Activated CD8-positive, alpha-beta T cell treated with anti-CD3 and anti-CD28 coated beads, Interleukin-2, amount 10 ng/mL, durations not matched to agents 7 days and 5 days (primary cell): ENCODE measurements around the gene FARP1. TPM values are rescaled to one million over a fixed set of nuclear protein-coding genes. Genes with fewer than 3 reads are reported as not detected.

Experiments used
- ATAC-seq: fragments of 150-1000 bp; cut with Tn5 transposase; one replicate; pipeline ENCODE4 v1.10.0; 2021; ENCODE audit warnings: moderate library complexity
- CTCF ChIA-PET: fragments of 350-600 bp; sonication (Branson Sonifier 250); formaldehyde crosslinking; loops from one replicate; lab custom pipeline; 2021; ENCODE audit warnings: antibody characterized with exemption; lab: Charles Lee
- POLR2A ChIA-PET: fragments of 350-600 bp; sonication (Branson Sonifier 250); formaldehyde crosslinking; loops from one replicate; lab custom pipeline; 2021; ENCODE audit warnings: antibody characterized with exemption; lab: Charles Lee
- DNase-seq: peaks from one replicate; pipeline ENCODE4 v3.0.0-alpha.2; 2020
- H3K27ac Mint-ChIP-seq: one replicate; pipeline ENCODE4 v1.8.0; 2021; ENCODE audit warnings: mild to moderate bottlenecking, mixed read lengths
- H3K27me3 Mint-ChIP-seq: one replicate; pipeline ENCODE4 v1.8.0; 2021; ENCODE audit warnings: low read depth, mixed read lengths
- H3K36me3 Mint-ChIP-seq: one replicate; pipeline ENCODE4 v1.8.0; 2021; ENCODE audit warnings: low read depth, mixed read lengths
- H3K4me1 Mint-ChIP-seq: one replicate; pipeline ENCODE4 v1.8.0; 2021; ENCODE audit warnings: low read depth, mixed read lengths
- H3K4me3 Mint-ChIP-seq: one replicate; pipeline ENCODE4 v1.8.0; 2021; ENCODE audit warnings: mild to moderate bottlenecking, mixed read lengths
- H3K9me3 Mint-ChIP-seq: one replicate; pipeline ENCODE4 v1.8.0; 2022; ENCODE audit warnings: mixed read lengths; ENCODE audit not compliant: insufficient read depth
- total RNA-seq, 2 experiments: library from RNA; stranded (reverse); gene quantifications; one replicate each; pipeline ENCODE4 v1.2.3, GENCODE V29; 2021

FARP1 gene
- total RNA-seq, 2 experiments from 2014 or later = 1.1 to 1.2 TPM

GRCh38 chr13:98169331-98169730 lies 26.4 kb downstream of the FARP1 start:
- Mint-ChIP-seq H3K4me3 (no peak overlapping the region), H3K27me3 (no peaks in the 10 kb centered on the region), H3K36me3 (no peaks in the 10 kb centered on the region), H3K27ac (no peak overlapping the region), H3K4me1 (no peaks in the 10 kb centered on the region), H3K9me3 (no peaks in the 10 kb centered on the region)
- POLR2A ChIA-PET = no interaction called here
- CTCF ChIA-PET = interaction anchor here (0.5 kb wide), 1 partner anchor 30 kb away, joined by 3 read pairs; no protein-coding TSS in a partner anchor
- ATAC-seq (no peak), DNase-seq (no peak)

- Mint-ChIP-seq H3K36me3 (no peaks in the 10 kb centered on the region), H3K27ac (no peak overlapping the region), H3K9me3 (no peaks in the 10 kb centered on the region), H3K27me3 (no peaks in the 10 kb centered on the region), H3K4me3 (no peak overlapping the region), H3K4me1 (no peaks in the 10 kb centered on the region)
- DNase-seq (no peak), ATAC-seq (no peak)
- ChIA-PET POLR2A (no interaction called here), CTCF (no interaction called here)
Observed at GRCh38 chr13:98171900-98172589, 29.2 kb downstream of the FARP1 start.

DNA sequence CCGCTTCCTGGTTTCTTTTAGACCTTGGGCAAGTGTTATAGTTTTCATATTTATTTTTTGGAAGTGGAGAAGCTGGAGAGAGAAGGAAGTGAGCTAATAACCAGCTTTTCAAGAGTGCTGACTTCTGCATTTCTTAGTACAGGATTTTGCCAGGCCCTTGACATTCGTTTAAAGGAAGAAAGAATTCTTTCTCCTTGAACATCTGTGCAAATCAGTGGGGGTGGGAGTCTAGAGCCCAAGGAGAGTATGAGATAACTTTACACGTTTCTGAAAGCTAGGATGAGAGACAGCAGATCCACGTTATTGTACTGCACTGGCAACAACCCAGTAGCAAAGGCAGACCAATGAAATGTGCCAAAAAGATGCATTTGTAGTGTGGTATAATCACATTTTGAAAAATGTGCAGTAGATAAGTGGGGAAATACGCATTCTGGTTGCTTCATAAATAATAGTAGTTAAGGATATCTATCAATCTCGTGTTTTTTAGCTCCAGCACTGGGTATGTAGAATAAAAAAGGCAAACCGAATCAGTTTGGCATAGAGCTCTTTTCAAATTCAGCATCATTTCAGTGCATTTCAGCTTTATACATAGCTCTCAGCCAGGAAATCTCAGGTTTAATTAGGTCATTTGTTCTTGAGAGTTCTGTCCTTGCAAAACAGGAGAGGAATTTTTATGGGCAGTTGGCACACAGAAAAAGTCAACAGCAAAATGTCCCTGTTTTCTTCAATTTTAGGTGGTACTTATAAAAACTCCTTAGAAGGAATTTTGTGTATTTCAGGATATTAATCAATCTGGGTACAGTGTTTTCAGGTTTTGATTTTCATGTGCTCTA lies 29.9 kb downstream of the FARP1 start:
- Mint-ChIP-seq H3K9me3 (no peaks in the 10 kb centered on the region), H3K4me3 (no peak overlapping the region), H3K4me1 (no peaks in the 10 kb centered on the region), H3K27me3 (no peaks in the 10 kb centered on the region), H3K27ac (no peak overlapping the region), H3K36me3 (no peaks in the 10 kb centered on the region)
- POLR2A ChIA-PET = no interaction called here
- ATAC-seq (no peak), DNase-seq (no peak)
- CTCF ChIA-PET = no interaction called here

DNA sequence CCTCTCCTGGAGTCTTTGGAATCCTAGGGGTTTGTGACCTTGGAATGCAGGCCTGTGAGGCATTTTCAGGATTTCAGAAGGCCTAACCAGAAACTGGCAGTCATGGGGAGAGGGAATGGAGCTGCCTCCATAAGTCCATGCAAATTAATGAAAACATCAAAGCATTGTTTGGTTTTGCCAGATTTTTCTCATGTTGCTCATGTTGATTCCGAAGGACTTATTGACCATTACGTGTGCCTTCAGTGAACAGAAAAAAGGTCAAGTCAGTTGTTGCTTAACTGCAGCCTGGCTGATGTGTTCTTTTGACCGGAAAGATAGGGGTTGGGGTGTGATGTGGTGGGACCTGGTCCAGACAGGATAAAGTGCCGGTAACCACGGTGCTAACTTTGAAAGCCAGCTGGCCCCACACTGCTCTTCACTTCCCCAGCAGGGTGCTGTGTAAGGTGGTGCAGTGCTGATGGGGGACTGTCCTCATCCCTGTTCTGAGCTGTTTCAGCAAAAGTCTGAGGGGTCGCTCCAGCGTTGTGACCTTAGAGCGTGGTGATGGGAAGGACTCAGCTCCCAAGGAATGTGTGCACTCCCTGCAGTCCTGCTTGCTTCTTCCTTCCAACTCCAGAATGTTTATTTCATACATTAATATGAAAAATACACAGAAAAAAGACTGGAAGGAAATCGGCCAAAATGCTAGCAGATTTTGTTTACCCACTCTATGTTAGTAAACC lies 30.7 kb downstream of the FARP1 start:
- H3K4me3 Mint-ChIP-seq = no peak overlapping the region
- CTCF ChIA-PET = no interaction called here

GRCh38 chr13:98174307-98174706 lies 31.4 kb downstream of the FARP1 start:
- no peak for DNase-seq
- Mint-ChIP-seq H3K27me3 (no peaks in the 10 kb centered on the region), H3K4me3 (no peak overlapping the region), H3K36me3 (no peaks in the 10 kb centered on the region), H3K9me3 (no peaks in the 10 kb centered on the region), H3K27ac (no peak overlapping the region), H3K4me1 (no peaks in the 10 kb centered on the region)
- no peak for ATAC-seq
- ChIA-PET POLR2A (no interaction called here), CTCF (no interaction called here)

More for the DNA sequence above, 30.7 kb downstream of the FARP1 start:
- H3K36me3 Mint-ChIP-seq = no peaks in the 10 kb centered on the region
- POLR2A ChIA-PET = no interaction called here
- no peaks in the 10 kb centered on the region for H3K9me3 Mint-ChIP-seq
- ATAC-seq (no peak), DNase-seq (no peak)
- no peaks in the 10 kb centered on the region for H3K27me3 Mint-ChIP-seq
- no peak overlapping the region for H3K27ac Mint-ChIP-seq
- no peaks in the 10 kb centered on the region for H3K4me1 Mint-ChIP-seq

GRCh38 chr13:98175043-98175442 lies 32.1 kb downstream of the FARP1 start:
- no peak for ATAC-seq
- POLR2A ChIA-PET = no interaction called here
- Mint-ChIP-seq H3K4me1 (no peaks in the 10 kb centered on the region), H3K36me3 (no peaks in the 10 kb centered on the region), H3K4me3 (no peak overlapping the region), H3K27ac (no peak overlapping the region), H3K9me3 (no peaks in the 10 kb centered on the region), H3K27me3 (no peaks in the 10 kb centered on the region)
- no peak for DNase-seq
- CTCF ChIA-PET = no interaction called here

DNA sequence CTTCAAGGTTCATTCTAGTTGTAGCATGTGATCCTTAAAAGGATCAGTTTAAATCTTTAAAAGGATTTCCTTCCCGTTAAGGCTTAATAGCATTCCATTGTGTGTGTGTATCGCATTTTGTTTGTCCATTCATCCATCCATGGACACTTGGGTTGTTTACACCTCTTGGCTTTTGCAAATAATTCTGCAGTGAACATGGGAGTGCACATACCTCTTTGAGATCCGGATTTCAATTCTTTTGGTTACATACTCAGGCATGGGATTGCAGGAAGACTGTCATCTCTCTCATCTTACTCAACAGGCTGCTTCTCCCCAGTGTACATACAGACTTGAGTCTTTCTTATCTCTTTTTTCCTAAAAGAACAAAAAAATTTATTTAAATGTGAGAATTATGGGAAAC lies 32.9 kb downstream of the FARP1 start:
- CTCF ChIA-PET = no interaction called here
- POLR2A ChIA-PET = no interaction called here
- H3K27me3 Mint-ChIP-seq = no peaks in the 10 kb centered on the region

GRCh38 chr13:98176777-98177608 lies 34.1 kb downstream of the FARP1 start, which contains the start of gene RNF113B:
Gene RNF113B, minus strand, starts transcription at chr13:98177269. Its CDS starts 33 bp downstream, at chr13:98177236.
- ChIA-PET CTCF (no interaction called here), POLR2A (no interaction called here)
- Mint-ChIP-seq H3K27ac (no peak within 1 kb of the TSS), H3K27me3 (no peaks in the 10 kb centered on the region), H3K4me3 (no peak within 1 kb of the TSS), H3K9me3 (no peaks in the 10 kb centered on the region), H3K36me3 (no peaks in the 10 kb centered on the region), H3K4me1 (no peaks in the 10 kb centered on the region)
- DNase-seq (no peak), ATAC-seq (no peak)

More for the DNA sequence above, 32.9 kb downstream of the FARP1 start:
- no peak overlapping the region for H3K27ac Mint-ChIP-seq
- no peaks in the 10 kb centered on the region for H3K9me3 Mint-ChIP-seq
- ATAC-seq (no peak), DNase-seq (no peak)
- H3K4me1 Mint-ChIP-seq = no peaks in the 10 kb centered on the region
- H3K4me3 Mint-ChIP-seq = no peak overlapping the region
- no peaks in the 10 kb centered on the region for H3K36me3 Mint-ChIP-seq

DNA sequence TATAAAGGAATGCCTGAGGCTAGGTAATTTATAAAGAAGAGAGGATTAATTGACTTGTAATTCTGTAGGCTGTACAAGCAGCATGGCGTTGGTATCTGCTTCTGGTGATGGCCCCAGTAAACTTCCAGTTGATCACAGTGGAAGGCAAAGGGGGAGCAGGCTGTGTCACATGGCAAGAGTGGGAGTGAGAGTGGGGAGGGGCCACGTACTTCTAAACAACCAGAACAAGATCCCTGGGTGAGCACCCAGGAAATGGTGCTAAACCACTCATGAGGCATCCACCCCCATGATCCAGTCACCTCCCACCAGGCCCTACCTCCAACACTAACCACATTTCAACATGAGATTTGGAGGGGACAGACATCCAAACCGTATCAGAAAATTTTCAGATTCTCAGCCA lies 37.2 kb downstream of the FARP1 start:
- no peak overlapping the region for H3K27ac Mint-ChIP-seq
- H3K4me3 Mint-ChIP-seq = no peak overlapping the region

GRCh38 chr13:98181111-98181815 lies 38.4 kb downstream of the FARP1 start:
- no peaks in the 10 kb centered on the region for H3K4me1 Mint-ChIP-seq
- ChIA-PET POLR2A (no interaction called here), CTCF (no interaction called here)
- H3K27ac Mint-ChIP-seq = no peak overlapping the region
- no peaks in the 10 kb centered on the region for H3K36me3 Mint-ChIP-seq
- ATAC-seq = no peak
- no peaks in the 10 kb centered on the region for H3K9me3 Mint-ChIP-seq
- DNase-seq = no peak
- no peaks in the 10 kb centered on the region for H3K27me3 Mint-ChIP-seq
- H3K4me3 Mint-ChIP-seq = no peak overlapping the region

More for the DNA sequence above, 37.2 kb downstream of the FARP1 start:
- no peaks in the 10 kb centered on the region for H3K36me3 Mint-ChIP-seq
- ATAC-seq (no peak), DNase-seq (no peak)
- H3K4me1 Mint-ChIP-seq = no peaks in the 10 kb centered on the region
- no peaks in the 10 kb centered on the region for H3K9me3 Mint-ChIP-seq
- ChIA-PET CTCF (no interaction called here), POLR2A (no interaction called here)
- no peaks in the 10 kb centered on the region for H3K27me3 Mint-ChIP-seq

DNA sequence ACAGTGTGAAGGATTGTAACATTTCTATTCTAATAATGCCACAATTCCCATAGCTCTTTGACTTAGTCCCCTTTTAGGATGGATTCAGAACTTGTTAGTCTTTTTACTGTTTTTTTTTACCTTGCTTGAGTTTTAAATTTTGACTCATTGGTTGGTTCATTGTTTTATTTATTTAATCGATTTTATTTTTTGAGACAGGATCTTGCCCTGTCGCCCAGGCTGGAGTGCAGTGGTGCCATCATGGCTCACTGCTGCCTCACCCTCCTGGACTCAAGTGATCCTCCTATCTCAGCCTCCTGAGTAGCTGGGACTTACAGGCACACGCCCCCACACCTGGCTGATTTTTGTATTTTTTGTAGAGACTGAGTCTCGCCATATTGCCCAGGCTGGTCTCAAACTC lies 39.3 kb downstream of the FARP1 start:
- ChIA-PET CTCF (no interaction called here), POLR2A (no interaction called here)
- no peaks in the 10 kb centered on the region for H3K9me3 Mint-ChIP-seq
- DNase-seq (no peak), ATAC-seq (no peak)
- no peak overlapping the region for H3K27ac Mint-ChIP-seq
- H3K36me3 Mint-ChIP-seq = no peaks in the 10 kb centered on the region
- no peaks in the 10 kb centered on the region for H3K4me1 Mint-ChIP-seq
- no peaks in the 10 kb centered on the region for H3K27me3 Mint-ChIP-seq
- no peak overlapping the region for H3K4me3 Mint-ChIP-seq
